Liver (tissue), 9 donors: ENCODE measurements around the gene LRMDA. TPM values are rescaled to one million over a fixed set of nuclear protein-coding genes. Genes with fewer than 3 reads are reported as not detected.

Source experiments
- DNase-seq: peaks from one replicate; pipeline ENCODE4 v3.0.0-alpha.2; 2017; ENCODE audit warnings: low spot score
- H3K27ac ChIP-seq, 2 donors: one replicate each; pipeline ENCODE4 v1.7.0; 2013; ENCODE audit warnings: inconsistent platforms in 2 of 2, low read length in 2 of 2, control low read depth in 1 of 2, low read depth in 1 of 2, mild to moderate bottlenecking in 1 of 2
- H3K27me3 ChIP-seq, 4 donors: one replicate each; pipeline versions ENCODE4 v1.6.1 to v1.7.0; 2013; ENCODE audit warnings: low read length in 3 of 4, inconsistent platforms in 1 of 4, mild to moderate bottlenecking in 1 of 4, moderate library complexity in 1 of 4; ENCODE audit not compliant: control insufficient read depth in 4 of 4, insufficient read depth in 4 of 4
- H3K36me3 ChIP-seq, 4 donors: one replicate each; pipeline versions ENCODE4 v1.6.1 to v1.7.0; 2013; ENCODE audit warnings: low read length in 3 of 4, mild to moderate bottlenecking in 3 of 4, low read depth in 1 of 4, moderate library complexity in 1 of 4; ENCODE audit not compliant: control insufficient read depth in 4 of 4, insufficient read depth in 3 of 4
- H3K4me1 ChIP-seq, 4 donors: one replicate each; pipeline versions ENCODE4 v1.6.1 to v1.7.0; 2013; ENCODE audit warnings: low read length in 3 of 4, mild to moderate bottlenecking in 3 of 4, moderate library complexity in 1 of 4; ENCODE audit not compliant: control insufficient read depth in 4 of 4, insufficient read depth in 4 of 4
- H3K4me3 ChIP-seq, 3 donors: one replicate each; pipeline versions ENCODE4 v1.6.1 to v1.7.0; 2013; ENCODE audit warnings: low read length in 3 of 3, control low read depth in 1 of 3, low read depth in 1 of 3, mild to moderate bottlenecking in 1 of 3
- H3K9ac ChIP-seq, 2 donors: one replicate each; pipeline ENCODE4 v1.7.0; 2013; ENCODE audit warnings: low read length in 2 of 2, mild to moderate bottlenecking in 2 of 2, moderate library complexity in 2 of 2, control low read depth in 1 of 2, low read depth in 1 of 2
- H3K9me3 ChIP-seq, 4 donors: one replicate each; pipeline versions ENCODE4 v1.6.1 to v1.7.0; 2013; ENCODE audit warnings: low read length in 3 of 4; ENCODE audit not compliant: control insufficient read depth in 4 of 4
- CTCF ChIP-seq: fragments of 150-350 bp; IDR thresholded peaks from 2 replicates; pipeline ENCODE4 v1.5.1; 2017; ENCODE audit warnings: improper control_type of control experiment, low read depth, low read length; ENCODE audit not compliant: missing input control
- EGR1 ChIP-seq, 2 donors: IDR thresholded peaks; 2 replicates each; pipeline ENCODE4 v1.6.1; 2016 to 2018; ENCODE audit warnings: antibody characterized with exemption in 2 of 2, low read depth in 2 of 2
- GABPA ChIP-seq, 2 donors: IDR thresholded peaks in 1 of 2; conservative IDR thresholded peaks in 1 of 2; 2 replicates each; pipeline ENCODE4 v1.6.1; 2016; ENCODE audit warnings: antibody characterized with exemption in 2 of 2, mild to moderate bottlenecking in 1 of 2, moderate library complexity in 1 of 2
- MAX ChIP-seq: IDR thresholded peaks from 2 replicates; pipeline ENCODE4 v1.6.1; 2016; ENCODE audit warnings: antibody characterized with exemption
- RAD21 ChIP-seq, 2 donors: IDR thresholded peaks; 2 replicates each; pipeline ENCODE4 v1.6.1; 2016; ENCODE audit warnings: antibody characterized with exemption in 2 of 2, mild to moderate bottlenecking in 2 of 2
- REST ChIP-seq: IDR thresholded peaks from 2 replicates; pipeline ENCODE4 v1.6.1; 2016; ENCODE audit warnings: antibody characterized with exemption, mild to moderate bottlenecking
- SP1 ChIP-seq: IDR thresholded peaks from 2 replicates; pipeline ENCODE4 v1.6.1; 2018; ENCODE audit warnings: antibody characterized with exemption, mild to moderate bottlenecking
- TAF1 ChIP-seq: conservative IDR thresholded peaks from 2 replicates; pipeline ENCODE4 v1.6.1; 2016; ENCODE audit warnings: antibody characterized with exemption, mild to moderate bottlenecking
- YY1 ChIP-seq: IDR thresholded peaks from 2 replicates; pipeline ENCODE4 v1.6.1; 2016; ENCODE audit warnings: antibody characterized with exemption, mild to moderate bottlenecking
- WGBS: extraction: QIAGEN DNeasy Blood & Tissue Kit; methylation state at CpG from one replicate; pipeline ENCODE4 v1.1.7; 2013; 5-methylcytosine and 5-hydroxymethylcytosine counted together
- polyA plus RNA-seq, 2 donors: library from polyadenylated mRNA; stranded (reverse) in 1 of 2; unstranded in 1 of 2; fragments of 200-250 nt in 1 of 2; fragments of >200 nt in 1 of 2; fragmentation: Nextera tagmentation in 1 of 2; extraction: Ambion mirVana in 1 of 2; gene quantifications; one replicate each; pipeline versions ENCODE4 v1.2.1 to v1.2.3, GENCODE V29; 2013 to 2015
- total RNA-seq, 2 donors: library from RNA; depleted of rRNA; stranded (reverse); fragments of >200 nt; gene quantifications; one replicate each; pipeline ENCODE4 v1.2.3, GENCODE V29; 2014
- donor health status: healthy.
- donor health status: healthy.
- donor health status: healthy.
- donor health status: healthy.
- donor health status: healthy.

LRMDA gene
- total and polyA plus RNA-seq, 4 donors: 7.9 to 15.8 (median 11.3) TPM

GRCh38 chr10:76317078-76317477 is 885.7 kb downstream of the LRMDA start:
- DNase-seq: no peak
- no peaks in the 10 kb centered on the region for H3K27me3 ChIP-seq
- H3K4me3 ChIP-seq: no peak overlapping the region
- H3K36me3 ChIP-seq: no peaks in the 10 kb centered on the region
- WGBS: 94% methylated on average over 4 of the region's 4 CpGs
- H3K9me3 ChIP-seq: no peaks in the 10 kb centered on the region
- H3K4me1 ChIP-seq: no peaks in the 10 kb centered on the region
- TF ChIP-seq EGR1 (IDR thresholded peaks at IDR 0.05; ENCODE audit: low read depth in 2 of 2): no peak
- no peak overlapping the region for H3K9ac ChIP-seq
- H3K27ac ChIP-seq: no peak overlapping the region

- DNase-seq: no peak
- 82% methylated on average over 2 of the region's 2 CpGs for WGBS
- TF ChIP-seq RAD21 (IDR thresholded peaks at IDR 0.05) (no peak), GABPA (IDR thresholded peaks at IDR 0.05 in 1 of 2, conservative IDR thresholded peaks at IDR 0.05 in 1 of 2) (no peak), YY1 (no peak)
- Histone ChIP-seq H3K9ac (no peak overlapping the region), H3K27me3 (no peaks in the 10 kb centered on the region), H3K36me3 (no peaks in the 10 kb centered on the region), H3K27ac (no peak overlapping the region), H3K4me3 (no peak overlapping the region), H3K9me3 (no peaks in the 10 kb centered on the region), H3K4me1 (no peaks in the 10 kb centered on the region)
These were observed 886.8 kb downstream of the LRMDA start for GRCh38 chr10:76318211-76318610.

DNA sequence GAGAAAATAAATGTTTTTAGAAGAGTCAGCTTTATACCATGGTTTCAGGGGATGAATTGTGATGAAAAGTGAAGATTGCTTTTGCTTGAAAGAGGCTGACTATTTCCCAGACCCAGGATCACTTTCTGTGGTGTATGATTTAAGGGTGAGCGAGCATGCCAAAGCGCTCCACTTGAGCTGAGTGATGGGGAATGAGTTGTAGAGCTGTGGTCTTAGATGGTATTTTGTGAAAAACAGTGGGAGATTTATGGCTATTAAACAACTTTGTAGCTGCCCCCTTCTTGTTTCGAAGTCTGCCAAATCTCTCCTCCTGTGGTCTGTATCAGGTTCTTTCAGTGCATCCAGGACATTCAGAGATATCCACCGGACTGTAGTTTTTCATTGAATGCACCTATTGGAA is 888.2 kb downstream of the LRMDA start:
- no peak for DNase-seq
- H3K4me1 ChIP-seq: peaks cover 0 to 8% (median 0%) of the 10 kb centered on the region in 4 donors
- no peak overlapping the region for H3K4me3 ChIP-seq
- H3K9ac ChIP-seq: no peak overlapping the region
- no peaks in the 10 kb centered on the region for H3K27me3 ChIP-seq
- no peaks in the 10 kb centered on the region for H3K9me3 ChIP-seq
- TF ChIP-seq MAX: no peak
- TF ChIP-seq CTCF: no peak
- no peak for TF ChIP-seq REST
- TF ChIP-seq TAF1: no peak
- no peak for TF ChIP-seq SP1
- WGBS: 98% methylated on average over 4 of the region's 4 CpGs
- no peaks in the 10 kb centered on the region for H3K36me3 ChIP-seq
- no peak overlapping the region for H3K27ac ChIP-seq
